ENCODE results near the gene KCTD20.

The KCTD20 gene

DNA sequence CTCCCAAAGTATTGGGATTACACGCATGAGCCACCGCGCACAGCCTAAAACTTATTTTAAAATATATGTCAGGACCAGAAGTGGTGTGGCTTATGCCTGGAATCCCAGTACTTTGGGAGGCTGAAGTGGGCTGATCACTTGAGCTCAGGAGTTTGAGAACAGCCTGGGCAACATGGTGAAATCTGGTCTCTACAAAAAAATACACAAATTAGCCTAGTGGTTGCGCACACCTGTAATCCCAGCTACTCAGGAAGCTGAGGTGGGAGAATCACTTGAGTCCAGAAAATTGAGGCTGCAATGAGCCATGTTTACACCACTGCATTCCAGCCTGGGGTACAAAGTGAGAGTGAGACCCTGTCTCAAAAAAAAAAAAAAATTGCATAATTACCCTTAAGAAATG is 13.9 kb upstream of the KCTD20 start:
- no CpG with 5 or more reads among the region's 4 CpGs for WGBS, 2 donors (ENCODE audit: extremely low coverage in 2 of 2, insufficient read length in 2 of 2, insufficient replicate concordance in 1 of 2)
- H3K4me3 ChIP-seq (ENCODE audit: low read length in 2 of 2), result no peak overlapping the region
- H3K36me3 ChIP-seq (replicated peaks in 1 of 2; ENCODE audit: control insufficient read depth in 2 of 2, insufficient read depth in 2 of 2, low read length in 2 of 2), result no peaks in the 10 kb centered on the region
- no peak overlapping the region for H3K27ac ChIP-seq (replicated peaks; ENCODE audit: low read length)
- H2BK5ac ChIP-seq (ENCODE audit: low read length), result no peak overlapping the region
- no peak overlapping the region for H2BK120ac ChIP-seq (ENCODE audit: low read depth, low read length)
- H3K18ac ChIP-seq (ENCODE audit: low read length), result no peak overlapping the region
- no peak overlapping the region for H3K23ac ChIP-seq (ENCODE audit: low read depth, low read length, poor library complexity)
- H3K14ac ChIP-seq (ENCODE audit: low read length), result no peak overlapping the region
- no peak overlapping the region for H2AK5ac ChIP-seq (ENCODE audit: low read depth, low read length)
- no peak overlapping the region for H4K8ac ChIP-seq (ENCODE audit: low read depth, low read length)
- H4K91ac ChIP-seq (ENCODE audit: low read depth, low read length, poor library complexity), result no peak overlapping the region
- no peaks in the 10 kb centered on the region for H3K79me1 ChIP-seq (ENCODE audit: low read depth, low read length)
- no peaks in the 10 kb centered on the region for H3K9me3 ChIP-seq (replicated peaks in 1 of 2; ENCODE audit: control insufficient read depth in 2 of 2, insufficient read depth in 1 of 2, low read depth in 1 of 2, low read length in 2 of 2)
- no peak overlapping the region for H3K9ac ChIP-seq (ENCODE audit: low read depth, low read length, poor library complexity)
- H2AFZ ChIP-seq (ENCODE audit: low read length), result no peak overlapping the region
- H3K4me2 ChIP-seq (ENCODE audit: insufficient read depth, low read length, poor library complexity, severe bottlenecking), result no peak overlapping the region
- no peaks in the 10 kb centered on the region for H3K4me1 ChIP-seq (ENCODE audit: control insufficient read depth in 2 of 2, insufficient read depth in 1 of 2, low read depth in 1 of 2, low read length in 2 of 2)
- H2BK12ac ChIP-seq (ENCODE audit: low read length), result no peak overlapping the region
- DNase-seq (ENCODE audit: low spot score), result no peak
- no peak overlapping the region for H3K4ac ChIP-seq (ENCODE audit: low read length)
- H3K27me3 ChIP-seq (ENCODE audit: control insufficient read depth in 3 of 3, insufficient read depth in 3 of 3, low read depth in 1 of 3, low read length in 3 of 3), result peaks cover 0 to 3% (median 0%) of the 10 kb centered on the region in 3 experiments
- H2BK15ac ChIP-seq (ENCODE audit: low read length), result no peak overlapping the region

- 100% methylated on average over 1 of the region's 2 CpGs; no CpG with 5 or more reads in 1 of the 2 donors for WGBS, 2 donors (ENCODE audit: extremely low coverage in 2 of 2, insufficient read length in 2 of 2, insufficient replicate concordance in 1 of 2)
- Histone ChIP-seq H3K14ac (ENCODE audit: low read length) (no peak overlapping the region), H2BK12ac (ENCODE audit: low read length) (no peak overlapping the region), H2BK5ac (ENCODE audit: low read length) (no peak overlapping the region), H4K91ac (ENCODE audit: low read depth, low read length, poor library complexity) (no peak overlapping the region), H2AFZ (ENCODE audit: low read length) (no peak overlapping the region), H3K4me1 (ENCODE audit: control insufficient read depth in 2 of 2, insufficient read depth in 1 of 2, low read depth in 1 of 2, low read length in 2 of 2) (no peaks in the 10 kb centered on the region), H3K4me2 (ENCODE audit: insufficient read depth, low read length, poor library complexity, severe bottlenecking) (no peak overlapping the region), H2AK5ac (ENCODE audit: low read depth, low read length) (no peak overlapping the region), H3K9ac (ENCODE audit: low read depth, low read length, poor library complexity) (no peak overlapping the region), H3K4ac (ENCODE audit: low read length) (no peak overlapping the region), H2BK120ac (ENCODE audit: low read depth, low read length) (no peak overlapping the region), H2BK15ac (ENCODE audit: low read length) (no peak overlapping the region), H3K18ac (ENCODE audit: low read length) (no peak overlapping the region), H4K8ac (ENCODE audit: low read depth, low read length) (no peak overlapping the region), H3K79me1 (ENCODE audit: low read depth, low read length) (no peaks in the 10 kb centered on the region), H3K9me3 (replicated peaks in 1 of 2; ENCODE audit: control insufficient read depth in 2 of 2, insufficient read depth in 1 of 2, low read depth in 1 of 2, low read length in 2 of 2) (no peaks in the 10 kb centered on the region), H3K23ac (ENCODE audit: low read depth, low read length, poor library complexity) (no peak overlapping the region), H3K4me3 (ENCODE audit: low read length in 2 of 2) (no peak overlapping the region), H3K36me3 (replicated peaks in 1 of 2; ENCODE audit: control insufficient read depth in 2 of 2, insufficient read depth in 2 of 2, low read length in 2 of 2) (no peaks in the 10 kb centered on the region), H3K27ac (replicated peaks; ENCODE audit: low read length) (no peak overlapping the region), H3K27me3 (ENCODE audit: control insufficient read depth in 3 of 3, insufficient read depth in 3 of 3, low read depth in 1 of 3, low read length in 3 of 3) (peaks cover 0 to 3% (median 0%) of the 10 kb centered on the region in 3 experiments)
- DNase-seq (ENCODE audit: low spot score), result no peak
Measured at GRCh38 chr6:36430351-36430750, 12.4 kb upstream of the KCTD20 start.

GRCh38 chr6:36431197-36431596 is 11.6 kb upstream of the KCTD20 start:
- no peak overlapping the region for H2BK12ac ChIP-seq (ENCODE audit: low read length)
- H3K23ac ChIP-seq (ENCODE audit: low read depth, low read length, poor library complexity), result no peak overlapping the region
- no peak overlapping the region for H3K14ac ChIP-seq (ENCODE audit: low read length)
- H3K18ac ChIP-seq (ENCODE audit: low read length), result no peak overlapping the region
- no peak overlapping the region for H2BK15ac ChIP-seq (ENCODE audit: low read length)
- H3K4ac ChIP-seq (ENCODE audit: low read length), result no peak overlapping the region
- H3K4me2 ChIP-seq (ENCODE audit: insufficient read depth, low read length, poor library complexity, severe bottlenecking), result no peak overlapping the region
- no peak overlapping the region for H2BK5ac ChIP-seq (ENCODE audit: low read length)
- no peak for DNase-seq (ENCODE audit: low spot score)
- no peak overlapping the region for H2AK5ac ChIP-seq (ENCODE audit: low read depth, low read length)
- no peak overlapping the region for H3K9ac ChIP-seq (ENCODE audit: low read depth, low read length, poor library complexity)
- no peak overlapping the region for H3K27ac ChIP-seq (replicated peaks; ENCODE audit: low read length)
- no peaks in the 10 kb centered on the region for H3K36me3 ChIP-seq (replicated peaks in 1 of 2; ENCODE audit: control insufficient read depth in 2 of 2, insufficient read depth in 2 of 2, low read length in 2 of 2)
- H4K91ac ChIP-seq (ENCODE audit: low read depth, low read length, poor library complexity), result no peak overlapping the region
- WGBS, 2 donors (ENCODE audit: extremely low coverage in 2 of 2, insufficient read length in 2 of 2, insufficient replicate concordance in 1 of 2), result no CpG with 5 or more reads among the region's 4 CpGs
- no peaks in the 10 kb centered on the region for H3K4me1 ChIP-seq (ENCODE audit: control insufficient read depth in 2 of 2, insufficient read depth in 1 of 2, low read depth in 1 of 2, low read length in 2 of 2)
- no peak overlapping the region for H2BK120ac ChIP-seq (ENCODE audit: low read depth, low read length)
- H3K4me3 ChIP-seq (ENCODE audit: low read length in 2 of 2), result no peak overlapping the region
- no peaks in the 10 kb centered on the region for H3K9me3 ChIP-seq (replicated peaks in 1 of 2; ENCODE audit: control insufficient read depth in 2 of 2, insufficient read depth in 1 of 2, low read depth in 1 of 2, low read length in 2 of 2)
- peaks cover 0 to 3% (median 0%) of the 10 kb centered on the region in 3 experiments for H3K27me3 ChIP-seq (ENCODE audit: control insufficient read depth in 3 of 3, insufficient read depth in 3 of 3, low read depth in 1 of 3, low read length in 3 of 3)
- H2AFZ ChIP-seq (ENCODE audit: low read length), result no peak overlapping the region
- H4K8ac ChIP-seq (ENCODE audit: low read depth, low read length), result no peak overlapping the region
- no peaks in the 10 kb centered on the region for H3K79me1 ChIP-seq (ENCODE audit: low read depth, low read length)

- no peaks in the 10 kb centered on the region for H3K9me3 ChIP-seq (replicated peaks in 1 of 2; ENCODE audit: control insufficient read depth in 2 of 2, insufficient read depth in 1 of 2, low read depth in 1 of 2, low read length in 2 of 2)
- no peak overlapping the region for H3K23ac ChIP-seq (ENCODE audit: low read depth, low read length, poor library complexity)
- no peak overlapping the region for H4K91ac ChIP-seq (ENCODE audit: low read depth, low read length, poor library complexity)
- H3K27me3 ChIP-seq (ENCODE audit: control insufficient read depth in 3 of 3, insufficient read depth in 3 of 3, low read depth in 1 of 3, low read length in 3 of 3), result peaks cover 0 to 3% (median 0%) of the 10 kb centered on the region in 3 experiments
- H3K4me1 ChIP-seq (ENCODE audit: control insufficient read depth in 2 of 2, insufficient read depth in 1 of 2, low read depth in 1 of 2, low read length in 2 of 2), result no peaks in the 10 kb centered on the region
- no peak overlapping the region for H2BK5ac ChIP-seq (ENCODE audit: low read length)
- DNase-seq (ENCODE audit: low spot score), result no peak
- no peak overlapping the region for H2AK5ac ChIP-seq (ENCODE audit: low read depth, low read length)
- no peak overlapping the region for H2AFZ ChIP-seq (ENCODE audit: low read length)
- H3K79me1 ChIP-seq (ENCODE audit: low read depth, low read length), result no peaks in the 10 kb centered on the region
- H2BK12ac ChIP-seq (ENCODE audit: low read length), result no peak overlapping the region
- no peak overlapping the region for H3K27ac ChIP-seq (replicated peaks; ENCODE audit: low read length)
- H3K18ac ChIP-seq (ENCODE audit: low read length), result no peak overlapping the region
- H3K9ac ChIP-seq (ENCODE audit: low read depth, low read length, poor library complexity), result no peak overlapping the region
- no peak overlapping the region for H3K4ac ChIP-seq (ENCODE audit: low read length)
- H2BK15ac ChIP-seq (ENCODE audit: low read length), result no peak overlapping the region
- no peak overlapping the region for H2BK120ac ChIP-seq (ENCODE audit: low read depth, low read length)
- no peak overlapping the region for H3K14ac ChIP-seq (ENCODE audit: low read length)
- no peak overlapping the region for H3K4me3 ChIP-seq (ENCODE audit: low read length in 2 of 2)
- H3K4me2 ChIP-seq (ENCODE audit: insufficient read depth, low read length, poor library complexity, severe bottlenecking), result no peak overlapping the region
- H4K8ac ChIP-seq (ENCODE audit: low read depth, low read length), result no peak overlapping the region
- no peaks in the 10 kb centered on the region for H3K36me3 ChIP-seq (replicated peaks in 1 of 2; ENCODE audit: control insufficient read depth in 2 of 2, insufficient read depth in 2 of 2, low read length in 2 of 2)
- no CpG with 5 or more reads among the region's 4 CpGs for WGBS, 2 donors (ENCODE audit: extremely low coverage in 2 of 2, insufficient read length in 2 of 2, insufficient replicate concordance in 1 of 2)
Measured at GRCh38 chr6:36432151-36432671, 10.6 kb upstream of the KCTD20 start.
